NCI-H69 (cell line): ENCODE data around the gene GSG1L2.

Source experiments
- DNase-seq: peaks from one replicate; lab custom pipeline; 2025; lab: John Stamatoyannopoulos, UW

GSG1L2 gene

DNA sequence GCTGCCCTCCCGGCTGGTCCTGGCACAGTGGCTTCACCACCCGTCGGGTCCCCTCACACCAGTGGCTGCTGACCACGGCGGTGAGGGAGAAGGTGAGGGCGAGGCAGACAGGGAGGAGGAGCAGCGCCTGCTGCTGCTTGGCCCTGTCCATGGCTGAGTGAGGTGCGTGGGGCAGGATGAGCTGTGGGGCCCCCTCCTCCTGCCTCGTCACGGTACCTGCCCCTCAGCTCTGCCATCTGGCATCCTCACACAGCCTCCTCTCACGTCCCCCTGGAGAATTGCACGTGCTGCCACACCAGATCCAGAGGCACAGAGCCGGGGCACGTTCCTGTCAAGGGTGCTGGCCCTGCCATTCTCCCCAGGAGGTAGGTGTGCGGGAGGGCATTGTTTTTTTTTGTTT lies at the start of gene GSG1L2:
GSG1L2 (minus strand) TSS at position 159 of the 400 bp plus-strand sequence; CDS start at position 151, 8 bp downstream.
- peak; percentile 2 for DNase-seq

DNA sequence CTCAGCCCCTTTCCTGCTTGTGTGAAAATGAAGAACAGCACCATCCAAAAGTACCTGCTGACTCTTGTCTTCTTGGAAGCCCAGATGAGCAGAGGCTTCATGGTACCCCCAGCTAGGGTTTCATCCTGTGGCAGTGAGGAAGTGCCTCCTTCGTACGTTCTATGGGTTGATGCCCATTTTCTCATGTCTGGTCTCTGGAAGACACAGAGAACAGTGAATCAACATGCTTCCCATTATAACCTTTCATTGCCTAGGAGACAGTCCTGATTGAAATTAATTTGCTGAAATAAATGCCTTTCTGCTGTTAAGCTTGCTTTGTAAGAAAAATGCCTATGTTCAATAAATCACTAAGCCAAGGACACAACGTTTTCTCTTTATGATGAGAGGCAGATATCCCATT lies 46.7 kb upstream of the GSG1L2 start:
- no peak for DNase-seq

DNA sequence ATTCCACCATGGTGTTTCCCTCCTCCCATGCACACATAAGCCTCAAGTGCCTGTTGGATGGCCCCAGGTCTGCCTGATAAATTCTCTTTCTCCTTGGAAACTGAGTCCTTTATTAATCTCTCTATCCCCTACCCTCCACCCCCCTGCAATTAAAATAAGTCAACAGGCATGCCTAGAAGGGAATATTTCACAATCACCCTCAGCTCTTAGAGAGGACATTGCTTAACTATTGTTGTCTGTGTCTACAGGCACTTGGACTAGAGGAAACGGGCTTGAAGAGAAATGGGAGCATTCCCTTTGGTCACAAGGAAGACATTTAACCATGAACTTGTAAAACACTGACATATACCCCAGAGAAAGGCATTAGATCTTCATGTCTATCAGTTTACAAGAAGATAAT lies 43.7 kb upstream of the GSG1L2 start:
- DNase-seq = no peak

DNA sequence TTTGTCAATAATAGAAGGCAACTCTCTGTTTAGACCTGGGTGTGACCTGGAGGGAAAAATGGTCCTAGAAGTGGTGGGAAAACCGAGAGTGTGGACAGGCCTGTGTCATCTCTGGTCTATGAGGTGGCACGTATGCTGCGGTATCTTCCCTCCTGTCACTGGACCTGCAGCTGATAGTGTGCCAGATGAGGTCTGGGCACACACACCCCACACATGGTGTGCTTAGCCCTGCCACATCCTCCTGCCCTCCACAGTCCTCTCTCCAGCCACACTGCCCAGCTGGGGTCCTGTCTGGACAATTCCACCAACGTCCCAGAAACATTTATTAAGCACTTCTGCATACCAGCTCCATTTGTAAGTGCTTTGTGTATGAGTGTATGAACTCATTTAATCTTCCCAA lies 41.1 kb upstream of the GSG1L2 start:
- DNase-seq = no peak

DNA sequence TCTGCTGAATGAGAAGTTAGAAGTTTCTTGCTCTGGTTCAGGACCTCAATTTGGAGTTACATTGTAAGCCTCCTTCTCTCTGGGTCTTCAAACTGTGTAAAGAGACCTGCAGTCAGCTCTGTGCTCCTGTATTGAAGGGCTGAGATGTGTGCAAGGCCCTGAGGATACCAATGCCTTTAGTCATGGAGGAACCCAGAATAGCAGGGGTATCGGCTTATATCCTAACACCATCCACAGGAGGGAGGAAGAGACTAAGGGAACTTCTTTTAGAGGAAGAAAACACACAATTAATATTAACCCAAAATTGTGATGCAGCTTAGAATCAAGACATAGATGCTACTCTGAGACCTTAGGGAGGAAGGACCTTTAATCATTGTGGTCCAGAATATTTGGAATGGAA lies 40.3 kb upstream of the GSG1L2 start:
- no peak for DNase-seq

DNA sequence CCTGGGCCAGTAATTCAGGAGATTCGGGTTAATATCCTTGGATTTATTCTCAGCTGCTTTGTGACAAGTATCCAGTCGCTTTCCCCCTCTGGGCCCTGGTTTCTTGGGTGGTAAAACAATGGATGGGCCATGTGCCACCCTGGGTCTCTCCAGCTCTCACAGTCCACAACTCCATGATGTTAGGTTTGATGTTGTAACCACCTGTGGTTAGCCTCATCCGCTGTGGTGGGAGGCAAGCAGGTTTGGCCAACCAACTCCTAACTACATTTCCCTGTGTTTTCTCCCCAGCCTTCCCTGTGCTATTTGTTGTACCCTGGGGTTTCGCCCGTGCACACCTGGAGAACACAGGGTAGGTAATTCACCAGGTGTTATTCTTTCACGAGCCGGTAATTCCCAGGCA lies 39.0 kb upstream of the GSG1L2 start:
- DNase-seq = no peak

DNA sequence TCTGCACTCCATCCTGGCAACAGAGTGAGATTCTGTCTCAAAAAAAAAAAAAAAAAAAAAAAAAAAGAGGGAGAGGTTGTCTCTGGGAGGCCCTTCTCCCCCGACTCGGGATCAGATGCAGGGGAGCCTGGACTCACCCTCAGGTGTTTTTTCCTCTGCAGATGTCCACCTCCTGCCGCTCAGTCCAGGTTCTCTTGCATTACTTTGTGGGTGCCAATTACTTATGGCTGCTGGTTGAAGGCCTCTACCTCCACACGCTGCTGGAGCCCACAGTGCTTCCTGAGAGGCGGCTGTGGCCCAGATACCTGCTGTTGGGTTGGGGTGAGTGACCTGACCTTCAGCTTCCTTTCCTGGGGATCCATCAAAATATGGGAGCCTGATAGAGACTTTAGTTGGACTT lies 37.9 kb upstream of the GSG1L2 start:
- DNase-seq = no peak

DNA sequence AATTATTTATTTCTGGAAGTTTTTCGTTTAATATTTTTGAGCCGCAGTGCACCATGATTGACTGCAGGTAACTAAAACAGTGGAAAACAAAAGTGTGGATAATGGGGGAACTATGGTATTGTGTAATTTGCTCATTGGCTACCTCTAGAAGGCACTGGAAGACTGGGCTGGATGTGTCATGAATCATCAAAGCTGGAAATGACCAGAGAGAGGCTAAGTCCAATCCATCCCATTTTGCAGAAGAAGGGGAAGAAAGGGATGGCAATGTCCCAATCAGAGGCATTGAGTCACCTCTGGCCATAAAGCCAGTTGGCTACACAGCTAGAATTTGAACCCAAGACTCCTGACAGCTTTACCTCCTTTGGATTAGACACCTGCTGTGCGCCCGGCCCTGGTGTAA lies 33.2 kb upstream of the GSG1L2 start:
- DNase-seq = no peak

DNA sequence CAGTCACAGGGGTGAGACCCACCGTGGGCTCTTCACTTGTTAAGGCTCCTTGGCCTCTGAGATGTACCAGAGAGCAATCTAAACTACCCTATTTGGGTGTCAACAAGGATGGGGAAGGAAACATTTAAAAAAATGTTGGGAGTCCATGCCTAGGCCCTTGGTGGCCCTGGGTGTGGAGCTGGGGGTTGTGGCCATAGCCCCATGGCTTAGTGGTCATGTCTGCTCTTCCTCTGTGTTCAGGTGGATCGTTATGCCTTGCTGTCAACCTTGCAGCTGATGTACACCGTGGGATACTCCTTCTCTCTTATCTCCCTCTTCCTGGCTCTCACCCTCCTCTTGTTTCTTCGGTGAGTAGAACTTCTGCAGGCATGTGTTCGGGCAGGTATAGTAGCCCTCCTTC lies 32.4 kb upstream of the GSG1L2 start:
- no peak for DNase-seq

DNA sequence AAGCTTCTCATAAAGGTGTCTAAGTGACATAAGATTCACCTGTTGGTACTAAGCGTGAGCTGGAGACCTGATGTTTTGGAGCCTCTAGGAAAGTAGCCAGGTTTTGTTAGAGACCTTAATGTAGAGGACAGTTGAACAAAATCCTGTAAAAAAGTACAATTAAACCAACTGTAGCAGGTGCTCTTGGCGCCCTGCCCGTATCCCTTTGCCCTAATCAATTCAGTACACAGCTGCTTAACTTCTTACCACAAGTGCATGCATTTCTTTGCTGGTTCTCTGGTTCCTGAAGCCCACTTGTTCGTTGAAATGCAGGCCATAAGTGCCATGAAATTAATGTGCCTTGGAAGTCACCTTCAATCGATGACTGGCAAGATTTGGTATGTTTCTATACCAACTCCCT lies 28.3 kb upstream of the GSG1L2 start:
- no peak for DNase-seq

DNA sequence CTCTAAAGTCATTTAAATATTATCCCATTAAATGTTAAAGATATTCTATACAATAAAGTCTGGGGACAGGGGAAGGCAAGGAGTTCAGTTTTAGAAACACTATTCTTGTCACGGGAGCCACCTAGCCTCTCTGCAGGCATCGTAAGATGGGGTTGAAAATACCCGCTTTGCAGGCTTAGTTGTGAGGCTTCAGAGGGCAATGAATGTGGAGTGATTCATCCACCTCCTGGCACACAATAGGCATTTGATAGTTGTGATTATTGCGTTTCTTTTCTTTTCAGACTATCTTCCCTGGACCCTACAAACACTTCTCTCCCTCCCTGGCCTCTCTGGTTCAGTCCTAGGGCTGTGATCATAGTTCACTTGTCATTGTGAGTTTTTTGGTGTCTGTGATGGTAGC lies 23.4 kb upstream of the GSG1L2 start:
- no peak for DNase-seq

DNA sequence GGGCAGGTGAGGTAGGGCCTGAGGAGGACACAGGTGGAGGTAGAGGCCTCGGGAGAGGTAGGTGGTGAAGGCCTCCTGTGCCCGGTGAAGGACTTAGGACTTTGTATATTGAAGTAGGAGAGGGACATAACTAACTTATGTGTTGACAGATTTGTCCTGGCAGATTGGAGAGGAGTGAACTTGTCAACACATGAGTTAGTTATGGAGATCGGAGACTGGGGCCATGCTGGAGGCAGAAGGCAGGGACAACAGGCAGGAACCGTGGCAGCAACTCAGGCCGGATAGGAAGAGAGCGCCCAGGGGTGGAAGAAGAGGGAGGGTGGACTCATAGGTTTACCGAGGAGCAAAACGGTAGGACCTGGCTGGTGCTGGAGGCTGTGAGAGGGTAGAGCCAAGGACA lies 22.3 kb upstream of the GSG1L2 start:
- no peak for DNase-seq

DNA sequence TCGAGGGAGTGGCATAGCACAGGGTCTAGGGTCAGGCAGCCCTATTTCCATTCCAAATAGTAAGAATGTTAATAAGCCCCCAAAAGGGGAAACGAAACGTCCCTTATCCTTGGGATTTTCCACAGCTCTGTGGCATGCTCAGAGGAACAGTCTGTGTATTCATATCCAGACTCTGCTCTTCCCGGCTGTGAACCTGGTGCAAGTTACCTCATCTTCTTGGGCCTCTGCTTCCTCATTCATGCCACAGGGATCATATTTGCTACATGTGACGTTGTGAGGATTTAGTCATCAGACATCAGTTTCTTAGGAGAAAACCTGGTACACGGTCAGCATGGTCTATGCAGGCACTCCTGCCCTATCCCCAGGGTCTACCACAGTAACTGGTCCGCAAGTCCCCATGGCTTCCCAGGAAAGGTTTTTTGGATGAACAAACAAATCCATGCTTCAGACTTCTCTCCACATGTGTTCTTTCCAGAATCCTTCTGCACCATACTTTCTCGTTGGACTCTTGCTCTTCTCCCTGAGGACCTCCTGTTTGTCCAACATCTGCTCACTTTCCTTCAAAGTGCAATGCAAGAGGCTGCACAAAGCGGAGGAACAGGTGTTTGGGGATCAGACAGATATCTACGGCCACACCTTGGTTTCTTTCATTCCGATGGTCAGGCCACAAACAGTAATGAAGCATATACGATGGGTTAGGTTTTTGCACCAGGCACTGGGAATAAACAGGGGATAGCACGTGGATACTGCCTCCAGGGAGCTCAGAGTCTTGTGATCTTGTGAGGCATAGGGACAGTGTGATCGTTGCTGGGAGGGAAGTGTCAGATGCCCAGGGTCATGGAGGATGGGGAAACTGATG lies 21.5 kb upstream of the GSG1L2 start:
- no peak for DNase-seq

DNA sequence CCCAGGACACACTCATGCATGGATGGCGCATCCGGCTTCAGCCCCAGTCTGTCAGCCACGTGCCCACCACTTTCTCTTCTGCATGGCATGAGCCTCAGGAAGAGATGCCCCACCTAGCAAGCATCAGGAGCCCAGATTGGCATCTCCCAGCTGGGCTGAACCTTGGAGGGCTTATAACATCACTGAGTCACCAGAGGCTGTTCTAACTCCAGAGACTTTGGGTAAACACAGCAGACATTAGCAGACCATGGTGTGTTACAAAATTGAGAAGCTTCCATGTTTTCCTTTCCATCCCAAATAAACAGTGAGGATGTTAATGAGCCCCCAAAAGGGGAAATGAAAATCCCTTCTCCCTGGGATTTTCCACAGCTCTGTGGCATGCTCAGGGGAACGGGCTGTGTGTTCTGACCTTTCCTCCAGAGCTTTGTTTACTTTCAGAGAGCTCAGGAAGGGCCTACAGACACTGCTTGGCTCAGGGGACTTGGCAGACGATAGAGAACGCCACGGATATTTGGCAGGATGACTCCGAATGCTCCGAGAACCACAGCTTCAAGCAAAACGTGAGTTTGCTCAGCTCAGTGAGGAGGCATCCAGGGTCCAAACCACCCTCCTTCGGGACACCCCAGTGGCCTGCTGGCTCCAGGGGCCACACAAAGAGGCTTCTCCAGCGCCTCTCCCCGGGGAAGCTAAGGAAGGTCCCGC lies 20.3 kb upstream of the GSG1L2 start:
- DNase-seq = no peak

DNA sequence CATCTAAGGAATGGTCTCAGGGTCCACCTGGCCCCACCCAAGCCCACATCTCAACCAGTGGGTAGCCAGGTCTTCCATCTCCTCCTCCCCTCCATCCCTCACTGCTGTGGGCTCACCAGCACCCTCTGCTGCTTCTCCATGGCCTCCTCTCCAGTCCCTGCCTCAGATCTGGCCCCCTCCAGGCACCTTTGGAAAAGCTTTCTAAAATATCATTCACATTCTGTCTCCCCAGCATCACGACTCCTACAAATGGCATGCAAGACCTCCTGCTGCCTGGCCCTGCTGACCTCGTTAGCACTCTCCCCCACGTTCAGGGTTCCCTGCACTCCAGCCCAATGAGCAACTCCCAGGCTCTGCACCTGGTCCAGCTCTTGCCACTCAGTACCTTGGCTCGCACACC lies 17.6 kb upstream of the GSG1L2 start:
- DNase-seq = no peak

DNA sequence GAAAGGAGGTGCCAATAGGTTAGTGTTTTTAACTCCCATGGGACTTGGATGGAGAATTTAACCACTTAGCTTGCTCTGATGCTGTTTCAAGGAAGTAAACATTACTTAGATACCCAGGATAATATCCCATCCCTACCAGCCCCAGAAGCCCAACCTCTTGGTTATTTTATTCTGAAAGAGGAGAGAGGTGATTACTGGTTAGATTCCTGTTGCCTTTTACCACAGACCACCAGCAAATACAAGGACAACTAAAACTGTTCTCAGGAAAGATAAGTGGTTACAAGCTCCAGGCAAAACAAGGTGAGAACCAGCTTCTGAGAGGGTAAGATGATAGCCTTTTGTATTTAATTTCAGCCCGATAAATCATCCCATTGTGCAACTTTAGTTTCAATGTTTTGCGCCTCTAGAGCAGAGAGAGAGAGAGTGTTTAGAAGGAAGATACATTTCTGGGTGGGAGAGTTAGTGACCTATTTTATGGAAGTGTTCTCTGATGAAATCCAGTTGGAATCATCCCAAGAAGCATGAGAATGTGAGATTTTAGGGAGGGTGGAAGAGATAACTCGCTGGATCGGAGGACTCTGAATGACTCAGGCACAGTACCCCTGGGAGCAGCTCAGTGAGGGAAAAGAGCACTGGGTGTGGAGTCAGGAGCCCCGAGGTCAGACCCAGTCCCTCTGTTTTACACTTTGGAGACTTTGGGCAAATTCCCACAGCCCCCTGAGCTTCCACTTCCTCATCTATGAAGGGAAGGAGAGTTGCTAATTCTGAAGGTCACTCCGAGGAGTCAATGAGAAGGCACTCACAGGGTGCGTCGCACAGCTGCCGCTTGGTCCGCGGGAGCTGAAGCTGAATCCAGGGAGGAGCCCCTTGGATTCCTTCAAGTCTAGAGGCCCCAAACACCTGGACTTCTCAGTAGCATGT lies 15.9 kb upstream of the GSG1L2 start:
- no peak for DNase-seq

DNA sequence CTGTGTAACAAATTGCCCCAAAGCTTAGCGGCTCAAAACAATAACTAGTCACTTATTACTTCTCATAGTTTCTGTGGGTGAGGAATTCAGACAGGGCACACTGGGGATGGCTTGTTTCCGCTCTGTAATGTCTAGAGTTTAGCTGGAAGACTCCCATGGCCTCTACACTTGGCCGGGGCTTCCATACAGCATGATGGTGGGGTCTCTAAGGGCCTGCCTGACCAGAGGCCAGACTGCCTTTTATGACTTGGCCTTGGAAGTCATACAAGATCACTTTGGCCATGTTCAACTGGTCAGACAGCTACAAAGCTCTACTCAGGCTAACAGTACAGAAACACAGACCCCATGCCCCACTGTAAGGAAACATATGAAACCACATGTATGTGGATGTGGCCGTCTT lies 12.0 kb upstream of the GSG1L2 start:
- no peak for DNase-seq

DNA sequence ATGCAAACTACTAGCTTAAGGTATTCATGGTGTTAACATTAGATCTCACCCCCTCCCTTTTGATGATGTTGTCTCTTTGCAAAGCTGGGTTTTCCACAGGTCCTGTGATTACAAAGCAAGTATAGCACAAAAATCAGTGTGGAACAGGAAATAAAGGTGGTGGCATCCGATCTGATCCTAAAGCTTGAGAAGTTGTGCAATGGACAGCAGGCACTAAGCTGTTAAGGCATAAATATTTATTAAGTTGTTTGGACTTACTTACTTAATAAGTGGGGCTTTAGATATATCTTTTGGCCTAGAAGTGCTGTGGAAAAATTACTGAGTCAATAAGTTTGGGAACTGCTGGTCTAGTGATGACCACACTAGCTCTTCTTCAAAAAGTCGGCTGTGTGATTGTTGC lies 8.8 kb upstream of the GSG1L2 start:
- DNase-seq = no peak

DNA sequence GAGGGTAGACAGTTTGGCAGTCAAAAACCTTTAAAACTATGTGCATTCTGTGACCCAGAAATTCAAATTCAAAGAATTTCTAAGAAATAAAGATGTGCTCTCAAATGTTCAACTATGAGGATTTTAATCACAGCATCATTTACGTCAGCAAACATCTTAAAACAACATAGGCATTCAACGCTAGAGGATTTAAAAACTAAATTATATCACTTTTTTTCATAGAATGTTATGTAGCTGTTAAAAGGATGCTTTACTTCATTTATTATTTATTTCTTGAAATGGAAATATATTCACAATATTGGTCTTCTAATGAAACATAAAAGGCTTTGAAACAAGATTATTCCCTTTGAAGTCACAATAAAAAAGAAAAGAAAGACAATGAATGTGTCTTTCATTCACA lies 7.5 kb upstream of the GSG1L2 start:
- no peak for DNase-seq

DNA sequence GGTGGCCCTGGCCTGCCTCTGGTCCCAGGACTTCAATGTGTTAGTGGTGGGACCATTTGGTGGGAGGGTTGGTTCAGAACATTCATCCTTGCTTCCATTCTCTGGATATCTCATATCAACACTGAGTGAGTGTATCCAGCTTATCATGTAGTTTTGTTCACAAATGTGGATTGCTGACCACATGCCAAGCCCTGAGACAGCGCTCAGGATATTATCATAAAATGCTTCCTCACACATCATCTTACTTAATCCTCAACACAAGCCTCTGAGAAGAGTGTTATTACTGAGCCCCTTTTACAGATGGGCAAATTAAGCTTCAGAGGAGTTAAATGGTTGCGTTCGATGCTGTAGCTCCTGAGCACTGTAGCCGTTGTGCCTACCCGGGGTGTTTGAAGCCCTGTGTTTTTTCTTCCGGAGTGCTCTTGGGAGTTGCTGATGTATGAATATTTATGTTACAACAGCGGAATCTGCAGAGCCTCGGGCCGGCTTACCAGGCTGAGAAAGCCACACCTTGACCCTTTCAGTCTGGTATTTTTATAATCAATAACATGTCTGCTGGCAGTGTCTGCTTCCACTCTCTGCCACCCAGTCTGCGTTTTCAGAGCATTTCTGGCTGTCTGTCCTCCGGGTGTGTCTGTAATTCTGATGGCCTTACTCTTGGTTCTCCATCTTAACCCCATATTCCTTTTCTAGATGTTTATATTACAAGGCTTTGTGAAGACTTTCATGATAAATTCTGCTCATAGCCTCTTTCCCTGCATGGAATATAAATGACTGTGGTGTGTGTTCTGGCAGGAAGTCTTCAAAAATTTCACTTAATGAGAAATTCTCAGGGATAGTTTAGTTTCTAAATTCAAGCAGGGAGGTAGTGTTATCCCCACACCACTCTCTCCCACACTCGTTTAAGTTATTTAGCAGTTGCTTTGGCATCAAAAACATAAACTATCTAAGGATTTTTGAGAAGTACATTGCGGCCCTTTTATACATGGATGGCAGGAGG lies 6.7 kb upstream of the GSG1L2 start:
- no peak for DNase-seq

DNA sequence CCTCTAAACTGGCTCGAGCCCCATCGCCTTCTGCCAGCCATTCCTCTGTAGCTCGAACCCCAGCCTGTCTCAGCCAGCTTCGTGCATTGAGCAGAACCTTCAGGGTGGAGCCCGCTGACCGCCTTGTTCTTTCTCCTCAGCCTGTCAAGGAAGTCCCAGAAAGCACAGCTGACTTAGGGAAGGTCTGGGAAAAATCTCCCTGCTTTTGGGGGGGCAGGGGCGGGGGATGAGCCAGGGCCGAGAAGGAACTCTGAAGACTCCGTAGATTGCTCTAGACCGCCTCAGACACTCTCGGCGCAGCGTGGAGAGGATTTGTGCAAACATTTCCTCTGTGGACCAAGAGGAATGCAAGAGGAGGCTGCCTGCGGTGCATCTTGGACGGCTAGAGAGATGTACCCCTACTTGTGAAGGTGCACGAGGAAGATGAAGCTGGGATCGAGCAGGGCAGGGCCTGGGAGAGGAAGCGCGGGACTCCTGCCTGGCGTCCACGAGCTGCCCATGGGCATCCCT lies 3.8 kb upstream of the GSG1L2 start, which contains the start of gene GLP2R:
GLP2R (plus strand) TSS at position 284 of the 510 bp plus-strand sequence; CDS start at position 424, 140 bp downstream.
- DNase-seq = no peak
